ENCODE measurements around the gene CHI3L1.

GRCh38 chr1:203136409-203137042 is 50.0 kb downstream of the CHI3L1 start:
- no peak for TF ChIP-seq CTCF (IDR thresholded peaks at IDR 0.05 in 8 of 11, conservative IDR thresholded peaks at IDR 0.05 in 3 of 11)
- no peak for TF ChIP-seq POLR2AphosphoS5 (IDR thresholded peaks at IDR 0.05)
